HepG2 (cell line): ENCODE results near the gene NPDC1. TPM values are rescaled to one million over a fixed set of nuclear protein-coding genes. Genes with fewer than 3 reads are reported as not detected.
A peak's percentile ranks its signal among the peaks of the same experiment; 100 is the strongest.

ENCODE experiments used
- ARID2 ChIP-seq: sonication (generic); formaldehyde crosslinking; IDR thresholded peaks from 2 replicates; pipeline ENCODE4 v1.8.1; 2022; ENCODE audit warnings: mild to moderate bottlenecking, missing genetic modification reagents, borderline replicate concordance
- CCAR2 ChIP-seq: fragments of 200-400 bp; formaldehyde crosslinking; optimal IDR thresholded peaks from 2 replicates; pipeline ENCODE3; 2018; ENCODE audit warnings: low read depth, mild to moderate bottlenecking, low read length, moderate library complexity
- CHD2 ChIP-seq: IDR thresholded peaks from 2 replicates; pipeline ENCODE4 v1.6.1; 2011; ENCODE audit warnings: low read depth, low read length, improper control_type of control experiment
- DNMT1 ChIP-seq: sonication (generic); formaldehyde crosslinking; IDR thresholded peaks from 2 replicates; pipeline ENCODE4 v1.5.1; 2020; ENCODE audit warnings: mild to moderate bottlenecking, missing genetic modification reagents
- GRHL1 ChIP-seq: sonication (generic); formaldehyde crosslinking; conservative IDR thresholded peaks from 2 replicates; pipeline ENCODE4 v1.8.0; 2022; ENCODE audit warnings: missing genetic modification reagents
- HDAC6 ChIP-seq: fragments of 200-600 bp; sonication (generic); IDR thresholded peaks from 2 replicates; pipeline ENCODE4 v1.7.0; 2017; ENCODE audit warnings: mild to moderate bottlenecking, antibody characterized with exemption, low read length, low read depth
- HHEX ChIP-seq: IDR thresholded peaks from 2 replicates; pipeline ENCODE4 v1.6.1; 2016; ENCODE audit warnings: control low read depth
- MED13 ChIP-seq: sonication (generic); formaldehyde crosslinking; IDR thresholded peaks from 2 replicates; pipeline ENCODE4 v1.5.0; 2020; ENCODE audit warnings: missing genetic modification reagents
- SKI ChIP-seq: fragments of 450-650 bp; IDR thresholded peaks from one replicate; pipeline ENCODE4 v1.6.1; 2018; ENCODE audit warnings: mild to moderate bottlenecking; ENCODE audit not compliant: partially characterized antibody
- ZBTB7B ChIP-seq: sonication (generic); formaldehyde crosslinking; IDR thresholded peaks from 2 replicates; pipeline ENCODE4 v1.4.0; 2020; ENCODE audit warnings: missing genetic modification reagents
- ZNF142 ChIP-seq: sonication (generic); formaldehyde crosslinking; IDR thresholded peaks from 2 replicates; pipeline ENCODE4 v1.4.0; 2020; ENCODE audit warnings: missing genetic modification reagents
- ZNF234 ChIP-seq: sonication (generic); formaldehyde crosslinking; conservative IDR thresholded peaks from 2 replicates; pipeline ENCODE4 v1.5.1; 2020; ENCODE audit warnings: mild to moderate bottlenecking, missing genetic modification reagents
- ZNF350 ChIP-seq: sonication (generic); formaldehyde crosslinking; IDR thresholded peaks from 2 replicates; pipeline ENCODE4 v1.4.0; 2020; ENCODE audit warnings: mild to moderate bottlenecking, low read depth, missing genetic modification reagents, borderline replicate concordance
- ZNF652 ChIP-seq: IDR thresholded peaks from 2 replicates; pipeline ENCODE4 v1.6.1; 2016; ENCODE audit warnings: low read depth, borderline replicate concordance
- ZNF746 ChIP-seq: sonication (generic); formaldehyde crosslinking; IDR thresholded peaks from 2 replicates; pipeline ENCODE4 v1.8.0; 2022; ENCODE audit warnings: mild to moderate bottlenecking, missing genetic modification reagents
- ZNF766 ChIP-seq: sonication (generic); formaldehyde crosslinking; IDR thresholded peaks from 2 replicates; pipeline ENCODE4 v1.5.0; 2020; ENCODE audit warnings: missing genetic modification reagents, borderline replicate concordance
- ZNF770 ChIP-seq: sonication (generic); formaldehyde crosslinking; IDR thresholded peaks from 2 replicates; pipeline ENCODE4 v1.5.0; 2020; ENCODE audit warnings: mild to moderate bottlenecking, missing genetic modification reagents
- ZNF784 ChIP-seq: sonication (generic); formaldehyde crosslinking; IDR thresholded peaks from 2 replicates; pipeline ENCODE4 v1.5.1; 2020; ENCODE audit warnings: missing genetic modification reagents, mild to moderate bottlenecking, borderline replicate concordance
- polyA plus RNA-seq, 8 experiments: library from polyadenylated mRNA; depleted of rRNA in 3 of 8; stranded (reverse) in 7 of 8; unstranded in 1 of 8; fragments of >200 nt; fragmentation: Illumina TruSeq in 4 of 8; extraction: Trizol in 4 of 8; gene quantifications; 2 replicates each; pipeline versions ENCODE4 v1.2.1 to v1.2.3, GENCODE V29; 2011 to 2016; ENCODE audit warnings: low read depth in 4 of 8, missing spikeins in 1 of 8, mixed read lengths in 1 of 8; ENCODE audit not compliant: insufficient read depth in 1 of 8
- total RNA-seq, 5 experiments: library from RNA; depleted of rRNA; stranded (reverse); fragments of >200 nt; fragmentation: Illumina TruSeq; extraction: Trizol; gene quantifications; 2 replicates each; pipeline ENCODE4 v1.2.3, GENCODE V29; 2016; ENCODE audit warnings: low read depth in 1 of 5

The NPDC1 gene
- total and polyA plus RNA-seq, 2 of the 13 experiments (the other 11 are each of a cell fraction or from before 2014, with no cell fraction given) = 0.84 to 5.4 TPM

- TF ChIP-seq HHEX (no peak), ZNF746 (CRISPR knock-in tag) (peak; percentile 94), CCAR2 (no peak), ZNF770 (peak; percentile 96), ARID2 (CRISPR knock-in tag) (peak; percentile 62; the same call in 1 of the 2 replicates), ZNF652 (CRISPR knock-in tag) (no peak), HDAC6 (no peak), ZBTB7B (peak; percentile 69; the same call in 1 of the 2 replicates), ZNF350 (CRISPR knock-in tag) (no peak; the same call in 1 of the 2 replicates), ZNF784 (CRISPR knock-in tag) (no peak), DNMT1 (no peak), GRHL1 (no peak), SKI (no peak), CHD2 (no peak), ZNF234 (CRISPR knock-in tag) (no peak), ZNF766 (CRISPR knock-in tag) (0 out of 2 replicates have a peak, but pooled peaks have one; percentile 70), MED13 (CRISPR knock-in tag) (peak; percentile 40; the same call in 1 of the 2 replicates), ZNF142 (CRISPR knock-in tag) (no peak; the same call in 1 of the 2 replicates)
Measured at GRCh38 chr9:137055385-137056364, 9.7 kb upstream of the NPDC1 start (continued).
